PFSK-1 (cell line): ENCODE data around the gene SLIT3.

Source experiments
- FOXP2 ChIP-seq: optimal IDR thresholded peaks from 2 replicates; pipeline ENCODE3; 2011; ENCODE audit warnings: borderline replicate concordance, control low read depth, inconsistent platforms; ENCODE audit not compliant: insufficient read depth; ENCODE audit errors: extremely low read length, extremely low read depth
- POLR2AphosphoS5 ChIP-seq: IDR thresholded peaks from 2 replicates; pipeline ENCODE4 v1.6.1; 2012; ENCODE audit warnings: low read depth, mild to moderate bottlenecking, control low read depth, low read length, moderate library complexity
- SIN3A ChIP-seq: IDR thresholded peaks from 2 replicates; pipeline ENCODE4 v1.6.1; 2012; ENCODE audit warnings: mild to moderate bottlenecking, low read length, moderate library complexity, borderline replicate concordance; ENCODE audit not compliant: insufficient read depth
- TAF1 ChIP-seq: IDR thresholded peaks from 2 replicates; pipeline ENCODE4 v1.6.1; 2012; ENCODE audit warnings: low read length, control low read depth, borderline replicate concordance; ENCODE audit not compliant: insufficient read depth
- TF ChIP-seq, protein P1 (sequence below), 2 experiments: IDR thresholded peaks; 2 replicates each; pipeline versions ENCODE4 v1.6.1 to v1.8.0; 2011 to 2012; ENCODE audit warnings: low read depth in 2 of 2, low read length in 2 of 2, control low read depth in 1 of 2, inconsistent platforms in 1 of 2, mild to moderate bottlenecking in 1 of 2, moderate library complexity in 1 of 2; ENCODE audit not compliant: insufficient read depth in 1 of 2

SLIT3 gene

DNA sequence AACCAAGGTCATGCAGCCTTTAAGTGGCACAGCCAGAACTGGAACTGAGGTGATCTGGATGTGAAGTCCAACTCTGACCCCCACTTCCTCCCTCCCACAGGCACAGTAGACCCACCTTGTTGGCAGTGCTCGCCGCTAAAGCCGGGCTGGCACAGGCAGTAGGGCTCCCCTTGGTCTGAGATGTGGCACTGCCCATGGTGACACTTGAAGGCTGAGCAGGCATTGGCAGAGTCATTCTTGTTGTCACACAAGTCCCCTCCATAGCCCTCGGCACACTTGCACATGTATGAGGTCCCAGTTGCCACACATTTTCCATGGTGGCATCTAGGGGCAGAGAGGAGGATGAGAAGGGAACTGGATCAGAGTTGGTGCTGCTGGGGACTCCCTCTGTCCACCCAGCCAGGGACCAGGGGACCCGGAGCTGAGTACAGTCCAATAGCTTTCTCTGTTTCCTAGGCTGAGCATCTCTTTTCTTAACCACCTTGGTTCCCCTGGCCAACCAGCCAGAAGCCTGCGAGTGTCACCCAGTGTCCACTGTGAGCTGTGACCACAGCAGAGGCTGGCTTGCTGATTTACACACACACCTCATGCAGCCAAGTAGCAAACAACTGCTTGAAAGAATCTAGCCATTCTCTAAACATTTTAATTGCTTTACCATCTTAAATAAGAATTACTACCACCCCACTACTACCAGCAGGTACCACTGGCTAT is 631.1 kb downstream of the SLIT3 start:
- TF ChIP-seq FOXP2 = no peak
- TF ChIP-seq TAF1 = no peak
- TF ChIP-seq POLR2AphosphoS5 = no peak
- TF ChIP-seq, protein P1, sequence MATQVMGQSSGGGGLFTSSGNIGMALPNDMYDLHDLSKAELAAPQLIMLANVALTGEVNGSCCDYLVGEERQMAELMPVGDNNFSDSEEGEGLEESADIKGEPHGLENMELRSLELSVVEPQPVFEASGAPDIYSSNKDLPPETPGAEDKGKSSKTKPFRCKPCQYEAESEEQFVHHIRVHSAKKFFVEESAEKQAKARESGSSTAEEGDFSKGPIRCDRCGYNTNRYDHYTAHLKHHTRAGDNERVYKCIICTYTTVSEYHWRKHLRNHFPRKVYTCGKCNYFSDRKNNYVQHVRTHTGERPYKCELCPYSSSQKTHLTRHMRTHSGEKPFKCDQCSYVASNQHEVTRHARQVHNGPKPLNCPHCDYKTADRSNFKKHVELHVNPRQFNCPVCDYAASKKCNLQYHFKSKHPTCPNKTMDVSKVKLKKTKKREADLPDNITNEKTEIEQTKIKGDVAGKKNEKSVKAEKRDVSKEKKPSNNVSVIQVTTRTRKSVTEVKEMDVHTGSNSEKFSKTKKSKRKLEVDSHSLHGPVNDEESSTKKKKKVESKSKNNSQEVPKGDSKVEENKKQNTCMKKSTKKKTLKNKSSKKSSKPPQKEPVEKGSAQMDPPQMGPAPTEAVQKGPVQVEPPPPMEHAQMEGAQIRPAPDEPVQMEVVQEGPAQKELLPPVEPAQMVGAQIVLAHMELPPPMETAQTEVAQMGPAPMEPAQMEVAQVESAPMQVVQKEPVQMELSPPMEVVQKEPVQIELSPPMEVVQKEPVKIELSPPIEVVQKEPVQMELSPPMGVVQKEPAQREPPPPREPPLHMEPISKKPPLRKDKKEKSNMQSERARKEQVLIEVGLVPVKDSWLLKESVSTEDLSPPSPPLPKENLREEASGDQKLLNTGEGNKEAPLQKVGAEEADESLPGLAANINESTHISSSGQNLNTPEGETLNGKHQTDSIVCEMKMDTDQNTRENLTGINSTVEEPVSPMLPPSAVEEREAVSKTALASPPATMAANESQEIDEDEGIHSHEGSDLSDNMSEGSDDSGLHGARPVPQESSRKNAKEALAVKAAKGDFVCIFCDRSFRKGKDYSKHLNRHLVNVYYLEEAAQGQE (IDR thresholded peaks at IDR 0.05; ENCODE audit: insufficient read depth in 1 of 2, low read depth in 2 of 2, low read length in 2 of 2) = no peak
- no peak for TF ChIP-seq SIN3A

DNA sequence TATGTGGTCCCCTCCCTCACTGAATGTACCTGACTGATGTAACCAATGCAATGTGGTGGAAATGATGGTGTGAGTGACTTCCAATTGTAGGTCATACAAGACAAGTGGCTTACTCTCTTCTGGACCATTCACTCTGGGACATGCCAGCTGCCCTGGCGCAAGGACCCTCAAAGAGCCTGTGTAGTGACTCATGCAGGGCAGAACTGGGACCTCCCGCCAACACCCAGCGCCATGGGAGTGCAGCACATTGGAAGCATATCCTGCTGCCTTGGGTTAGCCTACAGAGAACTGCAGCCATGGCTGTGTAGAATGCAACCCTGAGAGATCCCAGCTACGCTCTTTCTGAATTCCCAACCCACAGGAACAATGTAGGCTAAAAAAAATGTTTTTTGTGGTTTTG is 631.8 kb downstream of the SLIT3 start:
- TF ChIP-seq TAF1 (no peak), FOXP2 (no peak), POLR2AphosphoS5 (no peak), SIN3A (no peak)
- TF ChIP-seq, protein P1 (IDR thresholded peaks at IDR 0.05; ENCODE audit: insufficient read depth in 1 of 2, low read depth in 2 of 2, low read length in 2 of 2) = no peak

DNA sequence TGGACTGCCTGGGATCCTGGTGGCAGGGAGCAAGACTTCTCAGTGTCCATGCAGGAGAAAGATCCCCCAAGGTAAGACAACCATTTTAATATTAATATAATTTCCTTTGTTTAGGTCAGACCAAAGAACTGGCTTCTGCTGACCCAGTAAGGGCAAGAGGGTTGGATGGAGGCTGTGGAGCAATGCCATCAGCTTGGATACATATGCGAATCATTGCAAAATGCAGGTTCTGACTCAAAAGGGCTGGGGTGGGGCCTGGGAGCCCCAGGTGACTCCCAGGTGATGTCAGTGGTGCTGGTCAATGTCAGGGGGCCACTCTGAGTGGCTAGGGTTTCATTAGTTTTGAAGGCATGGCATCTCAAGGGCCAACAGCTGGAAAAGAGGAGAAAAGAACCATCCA is 632.9 kb downstream of the SLIT3 start:
- TF ChIP-seq POLR2AphosphoS5 (no peak), SIN3A (no peak), TAF1 (no peak), FOXP2 (no peak)
- TF ChIP-seq, protein P1 (IDR thresholded peaks at IDR 0.05; ENCODE audit: insufficient read depth in 1 of 2, low read depth in 2 of 2, low read length in 2 of 2) = no peak

DNA sequence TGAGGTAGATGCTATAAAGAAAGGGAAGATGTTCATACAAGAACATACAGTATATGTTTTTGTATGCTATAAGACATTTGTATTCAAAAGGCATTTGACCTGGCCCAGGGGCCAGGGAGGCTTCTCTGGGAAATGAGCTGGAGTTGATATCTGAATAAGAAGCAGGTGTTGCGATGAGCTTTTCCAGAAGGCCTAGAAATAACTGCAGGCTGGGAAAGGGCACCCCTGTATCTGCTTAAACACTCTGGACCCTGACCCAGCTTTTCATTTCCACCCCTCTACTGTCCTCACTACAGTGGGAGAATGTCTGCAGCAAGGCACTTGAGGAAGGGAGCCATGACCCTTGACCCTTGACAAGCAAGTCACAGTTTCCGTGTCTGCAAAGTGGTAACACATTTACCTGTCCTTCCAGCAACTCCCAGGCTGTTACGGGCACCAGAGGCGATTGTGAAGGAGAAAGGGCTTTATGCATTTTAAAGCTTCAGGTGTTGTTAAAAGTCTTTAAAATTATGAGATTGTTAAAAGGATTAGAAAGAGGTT is 633.6 kb downstream of the SLIT3 start:
- TF ChIP-seq FOXP2 = no peak
- TF ChIP-seq TAF1 = no peak
- TF ChIP-seq SIN3A = no peak
- no peak for TF ChIP-seq POLR2AphosphoS5
- TF ChIP-seq, protein P1 (IDR thresholded peaks at IDR 0.05; ENCODE audit: insufficient read depth in 1 of 2, low read depth in 2 of 2, low read length in 2 of 2) = no peak

DNA sequence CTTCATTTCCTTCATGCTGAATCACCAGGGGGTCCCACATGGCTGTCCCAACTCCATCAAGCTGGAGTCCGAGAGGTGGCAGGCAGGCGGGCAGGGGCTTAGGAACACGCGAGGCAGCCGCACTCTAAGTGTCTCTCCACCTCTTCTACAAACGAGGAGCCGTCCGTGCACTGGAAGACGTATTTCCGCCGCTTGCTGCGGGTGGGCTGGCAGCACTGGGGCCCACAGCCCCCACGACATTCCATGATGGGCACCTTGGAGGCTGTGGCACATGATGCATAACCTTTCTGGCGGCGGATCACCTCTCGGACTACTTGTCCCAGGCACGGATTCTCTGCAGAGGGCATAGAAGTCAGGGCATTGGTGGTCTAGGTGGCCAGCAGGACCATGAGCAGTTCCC is 634.6 kb downstream of the SLIT3 start:
- TF ChIP-seq, protein P1 (IDR thresholded peaks at IDR 0.05; ENCODE audit: insufficient read depth in 1 of 2, low read depth in 2 of 2, low read length in 2 of 2) = no peak
- TF ChIP-seq SIN3A (no peak), POLR2AphosphoS5 (no peak)
